GM19099 (cell line): ENCODE measurements around the gene ANKRD33B.

Experiments used
- POLR2A ChIP-seq: IDR thresholded peaks from 3 replicates; pipeline ENCODE4 v1.6.1; 2011; ENCODE audit warnings: low read depth; ENCODE audit not compliant: insufficient read length; ENCODE audit errors: extremely low read depth

The ANKRD33B gene

GRCh38 chr5:10624679-10625078 is 60.8 kb downstream of the ANKRD33B start:
- TF ChIP-seq POLR2A = no peak

GRCh38 chr5:10625700-10626472 is 62.0 kb downstream of the ANKRD33B start:
- no peak for TF ChIP-seq POLR2A

- no peak for TF ChIP-seq POLR2A
These were observed 62.7 kb downstream of the ANKRD33B start for GRCh38 chr5:10626473-10627013.

DNA sequence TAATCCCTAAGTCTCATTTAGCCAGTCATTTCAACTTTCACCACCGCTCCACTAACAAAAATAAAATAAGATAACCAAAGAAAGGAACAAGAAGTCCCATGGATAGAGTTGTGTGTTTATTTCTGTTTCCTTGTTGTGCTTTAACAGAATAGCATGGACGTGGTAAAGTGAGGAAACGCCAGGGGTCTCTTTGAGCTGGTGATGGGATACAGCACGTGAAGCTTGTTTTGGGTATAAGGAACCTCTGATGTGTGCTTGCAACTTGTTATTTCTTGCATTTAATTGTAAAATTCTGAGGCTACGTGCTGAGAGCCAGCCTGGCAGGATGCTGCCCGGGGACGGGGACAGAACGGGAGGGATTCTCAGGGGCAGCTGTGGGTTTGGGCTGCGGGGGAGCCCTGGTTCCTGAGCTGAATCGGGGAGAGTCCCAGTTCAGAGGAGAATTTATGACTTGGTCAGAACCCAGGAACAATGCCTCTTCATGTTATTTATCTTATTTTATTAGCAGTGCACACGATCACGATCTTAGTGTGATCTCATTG is 63.4 kb downstream of the ANKRD33B start:
- peak; percentile 27 for TF ChIP-seq POLR2A

- TF ChIP-seq POLR2A = no peak
These were observed 64.7 kb downstream of the ANKRD33B start for GRCh38 chr5:10628601-10629000.

- no peak for TF ChIP-seq POLR2A
These were observed 65.8 kb downstream of the ANKRD33B start for GRCh38 chr5:10629682-10630081.

DNA sequence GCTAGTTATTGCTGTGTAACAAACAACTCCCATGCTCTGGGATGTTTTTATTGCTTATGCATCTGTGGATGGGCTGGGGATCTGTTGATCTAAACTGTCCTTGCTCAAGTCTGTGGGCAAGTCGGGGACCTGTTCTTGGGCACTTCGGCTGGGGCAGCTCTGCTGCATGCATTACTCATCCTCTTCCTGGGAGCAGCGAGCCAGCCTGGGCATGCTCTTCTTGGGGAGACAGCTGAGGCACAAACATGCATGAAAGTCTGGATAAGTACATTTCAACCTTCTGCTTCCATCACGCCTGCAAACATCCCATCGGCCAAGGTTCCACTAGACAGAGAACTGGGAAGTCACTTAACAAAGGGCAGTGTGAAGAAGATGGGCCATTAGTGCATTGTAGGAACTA is 66.3 kb downstream of the ANKRD33B start:
- no peak for TF ChIP-seq POLR2A

DNA sequence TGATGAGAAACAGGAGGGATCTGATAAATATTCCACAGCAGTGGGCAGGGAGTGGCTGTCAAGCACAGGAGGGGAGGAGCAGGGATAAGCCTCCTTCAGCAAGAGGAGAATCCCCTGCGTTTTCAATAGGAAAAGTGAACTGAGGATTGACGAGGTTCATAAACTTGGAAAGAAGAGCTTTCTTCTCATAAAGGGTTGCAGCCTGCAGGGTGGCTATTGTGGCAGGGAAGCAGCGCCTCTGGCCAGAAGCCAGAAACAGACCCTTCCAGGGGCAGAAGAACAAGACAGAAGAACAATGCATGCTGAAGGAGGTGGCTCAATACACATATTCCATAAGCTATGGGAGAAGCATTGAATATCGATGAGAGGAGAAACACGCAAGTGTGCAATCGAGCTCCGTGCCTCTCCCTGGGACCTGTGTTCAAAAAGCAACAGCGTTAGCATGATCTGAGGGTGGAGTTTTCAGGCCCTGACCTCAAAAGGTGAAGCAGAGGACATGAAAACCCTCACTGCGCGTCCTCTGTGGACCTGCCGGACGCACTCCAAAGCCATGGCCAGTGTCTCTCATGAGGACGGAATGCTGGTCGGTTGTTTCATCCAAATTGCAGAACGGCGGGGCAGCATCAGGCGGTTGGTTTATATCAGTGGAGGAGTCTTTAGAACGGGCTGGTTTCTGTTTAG is 67.6 kb downstream of the ANKRD33B start:
- TF ChIP-seq POLR2A = peak; percentile 17

DNA sequence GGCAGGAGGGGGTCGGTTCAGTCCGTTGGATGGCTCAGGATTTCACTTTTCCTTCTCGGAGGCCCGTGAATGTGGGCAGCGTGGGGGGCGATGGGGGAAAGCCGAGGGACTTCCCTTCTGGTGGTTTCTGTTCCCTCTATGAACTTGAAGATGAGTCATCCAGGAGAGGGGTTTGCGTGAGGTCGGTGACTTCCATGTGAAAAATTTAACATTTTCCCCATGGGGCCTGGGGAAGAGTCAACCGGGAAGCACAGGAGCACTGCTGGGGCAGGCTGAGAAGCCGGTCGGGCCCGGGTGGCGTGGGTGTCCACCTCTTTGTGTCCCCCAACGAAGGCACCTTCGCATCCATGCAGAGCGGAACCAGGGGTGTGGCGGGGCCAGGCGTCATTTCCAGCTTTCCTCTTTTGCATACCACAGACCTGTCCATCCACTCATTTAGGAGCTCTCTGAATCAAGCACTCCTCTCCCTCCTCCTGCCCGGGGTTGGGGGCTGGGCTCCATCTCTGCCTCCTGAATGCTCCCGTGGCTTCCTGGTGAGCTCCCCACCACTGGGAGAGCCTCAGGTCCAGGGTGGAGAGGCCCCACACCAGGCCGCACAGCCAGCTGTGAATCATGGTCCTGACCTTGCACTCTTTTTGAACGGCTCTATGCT is 68.4 kb downstream of the ANKRD33B start:
- TF ChIP-seq POLR2A = peak; percentile 56

DNA sequence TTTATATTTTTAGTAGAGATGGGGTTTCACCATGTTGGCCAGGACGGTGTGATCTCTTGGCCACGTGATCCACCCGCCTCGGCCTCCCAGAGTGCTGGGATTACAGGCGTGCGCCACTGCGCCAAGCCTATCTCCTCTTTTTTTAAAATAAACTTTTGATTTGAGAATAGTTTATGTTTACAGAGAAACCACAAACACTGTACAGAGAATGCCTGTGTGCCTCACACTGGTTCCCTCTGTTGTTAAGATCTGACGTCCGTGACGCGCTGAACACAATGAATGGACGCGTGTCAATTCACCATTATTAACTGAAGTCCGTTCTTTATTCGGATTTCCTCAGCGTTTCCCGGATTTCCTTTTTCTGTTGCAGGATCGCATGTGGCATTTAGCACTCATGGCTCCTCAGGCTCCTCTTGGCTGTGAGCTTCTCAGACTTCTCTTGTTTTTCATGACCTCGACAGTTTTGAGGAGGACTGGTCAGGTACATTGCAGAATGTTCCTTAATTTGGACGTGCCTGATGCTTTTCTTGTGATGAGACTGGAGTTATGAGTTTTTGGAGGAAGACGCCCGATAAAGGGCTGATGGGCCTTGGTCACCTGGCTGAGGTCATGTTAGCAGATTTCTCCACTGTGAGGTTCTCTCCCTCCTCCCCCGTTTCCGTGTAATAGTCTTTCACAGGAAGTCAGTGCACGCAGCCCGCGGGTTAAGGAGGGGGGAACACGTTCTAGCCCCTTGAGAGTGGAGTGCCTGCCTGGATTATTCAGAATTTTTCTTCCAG is 69.6 kb downstream of the ANKRD33B start:
- TF ChIP-seq POLR2A = no peak

- TF ChIP-seq POLR2A = no peak
These were observed 70.2 kb downstream of the ANKRD33B start for GRCh38 chr5:10634050-10634449.

DNA sequence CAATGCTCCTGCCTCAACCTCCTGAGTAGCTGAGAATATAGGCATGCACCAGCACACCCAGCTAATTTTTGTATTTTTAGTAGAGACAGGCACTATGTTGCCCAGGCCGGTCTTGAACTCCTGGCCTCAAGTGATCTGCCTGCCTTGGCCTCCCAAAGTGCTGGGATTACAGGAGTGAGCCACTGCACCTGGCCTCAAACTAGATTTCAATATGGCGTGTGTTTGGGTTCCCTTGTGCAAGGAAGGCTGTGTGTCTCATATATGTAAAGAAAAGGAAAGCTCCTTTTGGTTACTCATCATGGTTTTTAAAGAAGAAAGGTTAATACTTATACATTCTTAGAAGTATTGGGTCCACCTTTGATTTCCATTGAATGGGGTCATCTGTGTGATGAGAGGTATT is 70.7 kb downstream of the ANKRD33B start:
- TF ChIP-seq POLR2A = no peak

- TF ChIP-seq POLR2A = peak; percentile 36
These were observed 71.5 kb downstream of the ANKRD33B start for GRCh38 chr5:10635257-10635866.

GRCh38 chr5:10635867-10636350 is 72.0 kb downstream of the ANKRD33B start:
- no peak for TF ChIP-seq POLR2A
